NOMO-1 treated with dmso at 0.1 percent for 144 hours (cell line): ENCODE data around the gene ASTN1.

Experiments
- DNase-seq: peaks from one replicate; lab custom pipeline; 2025; ENCODE audit not compliant: unreplicated experiment; lab: John Stamatoyannopoulos, UW

Gene ASTN1

DNA sequence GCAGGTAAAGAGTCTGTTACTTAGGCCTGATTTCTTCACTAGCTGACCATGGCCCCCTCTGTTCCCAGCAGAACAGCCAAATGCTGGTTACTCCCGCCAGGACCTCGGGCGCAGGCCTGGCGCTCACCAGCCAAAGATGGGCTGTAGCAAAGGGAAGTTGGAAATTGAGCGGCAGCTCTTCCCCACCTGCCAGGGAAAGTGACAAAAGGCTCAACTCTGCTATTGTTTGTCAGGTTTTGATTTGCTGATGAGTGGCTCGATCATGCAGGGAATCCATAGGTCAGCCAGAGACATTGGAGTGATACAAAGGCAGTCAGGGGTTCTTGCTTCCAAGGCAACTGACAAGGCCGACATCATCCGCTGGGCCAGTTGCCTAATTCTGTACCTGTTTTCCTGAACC lies 120.1 kb downstream of the ASTN1 start:
- no peak for DNase-seq

DNA sequence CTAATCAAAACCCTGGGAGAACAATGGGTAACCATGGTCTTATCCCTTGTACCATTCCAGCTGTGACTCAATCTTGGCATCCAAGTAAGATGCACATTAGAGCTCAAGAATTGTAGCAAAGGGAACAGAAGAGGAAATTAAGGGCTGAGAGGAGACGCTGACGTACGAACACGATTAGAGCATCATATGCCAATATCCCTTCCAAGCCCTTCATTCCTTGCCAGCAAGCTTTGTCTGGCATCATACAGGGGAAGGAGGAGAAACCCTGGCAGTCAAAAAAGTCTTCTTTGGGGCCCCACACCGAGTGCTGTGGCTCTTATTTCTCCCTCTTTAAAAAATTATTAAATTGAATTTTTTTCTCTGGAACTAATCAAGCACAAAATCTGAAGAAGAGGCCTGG lies 120.9 kb downstream of the ASTN1 start:
- no peak for DNase-seq

DNA sequence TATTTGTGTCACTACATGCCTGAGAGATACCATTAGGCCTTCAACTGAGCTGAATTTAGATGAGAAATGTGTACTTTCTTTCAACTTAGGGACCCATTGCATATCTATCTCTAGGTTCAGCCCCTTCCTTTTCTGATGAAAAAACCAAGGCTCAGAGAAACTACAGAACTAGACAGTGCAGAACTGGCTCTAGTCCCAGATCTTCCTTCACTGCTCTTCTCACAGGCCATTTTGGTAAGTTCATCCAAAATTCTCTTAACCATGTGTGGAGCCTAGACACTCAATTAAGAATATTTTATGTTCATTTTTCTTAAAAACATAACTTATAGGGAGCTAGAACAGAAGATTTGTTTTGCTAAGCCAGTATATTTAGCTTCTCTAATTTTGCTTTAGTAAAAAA lies 128.9 kb downstream of the ASTN1 start:
- no peak for DNase-seq

GRCh38 chr1:177033628-177034027 lies 130.9 kb downstream of the ASTN1 start:
- no peak for DNase-seq

GRCh38 chr1:177032434-177032833 lies 132.1 kb downstream of the ASTN1 start:
- no peak for DNase-seq

DNA sequence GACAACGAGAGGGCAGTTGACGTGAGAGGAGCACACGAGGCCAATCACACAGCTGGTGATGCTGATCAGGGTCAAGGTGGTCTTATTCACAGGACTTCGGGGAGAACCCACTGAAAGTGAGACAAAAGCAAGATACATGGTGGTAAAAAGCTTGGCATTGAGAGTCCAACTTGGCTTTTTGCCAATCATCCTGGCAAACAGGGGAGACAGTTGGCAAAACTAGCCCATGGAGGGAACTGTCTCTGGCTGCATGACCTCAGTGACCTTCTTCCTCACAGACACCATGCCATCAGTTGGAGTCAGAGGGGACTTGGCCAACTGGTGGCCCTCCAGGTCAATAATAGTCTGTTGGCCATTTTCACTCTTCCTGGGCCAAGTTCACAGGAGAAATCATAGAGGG lies 139.9 kb downstream of the ASTN1 start:
- no peak for DNase-seq

- no peak for DNase-seq
These were observed 140.8 kb downstream of the ASTN1 start for GRCh38 chr1:177023726-177024125.

GRCh38 chr1:177023249-177023648 lies 141.3 kb downstream of the ASTN1 start:
- no peak for DNase-seq

DNA sequence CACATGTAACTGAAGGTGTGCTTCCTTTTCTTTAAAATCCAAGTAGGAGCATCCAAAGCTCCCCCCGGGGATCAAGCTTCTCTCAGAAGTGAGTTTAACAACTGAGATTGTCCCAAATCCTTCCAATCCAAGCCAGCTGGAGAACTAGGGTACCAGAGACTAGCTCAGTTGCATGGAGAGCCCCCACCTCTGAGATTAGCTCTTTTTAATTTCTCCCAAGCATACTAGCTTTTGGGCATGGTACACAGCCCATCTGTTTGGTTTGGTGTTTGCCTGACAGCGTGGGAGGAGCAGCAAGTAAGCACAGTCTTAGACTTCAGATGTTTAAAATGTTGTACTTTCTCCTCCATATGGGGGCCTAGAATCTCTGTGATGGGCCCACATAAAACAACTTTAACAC lies 142.8 kb downstream of the ASTN1 start:
- no peak for DNase-seq

DNA sequence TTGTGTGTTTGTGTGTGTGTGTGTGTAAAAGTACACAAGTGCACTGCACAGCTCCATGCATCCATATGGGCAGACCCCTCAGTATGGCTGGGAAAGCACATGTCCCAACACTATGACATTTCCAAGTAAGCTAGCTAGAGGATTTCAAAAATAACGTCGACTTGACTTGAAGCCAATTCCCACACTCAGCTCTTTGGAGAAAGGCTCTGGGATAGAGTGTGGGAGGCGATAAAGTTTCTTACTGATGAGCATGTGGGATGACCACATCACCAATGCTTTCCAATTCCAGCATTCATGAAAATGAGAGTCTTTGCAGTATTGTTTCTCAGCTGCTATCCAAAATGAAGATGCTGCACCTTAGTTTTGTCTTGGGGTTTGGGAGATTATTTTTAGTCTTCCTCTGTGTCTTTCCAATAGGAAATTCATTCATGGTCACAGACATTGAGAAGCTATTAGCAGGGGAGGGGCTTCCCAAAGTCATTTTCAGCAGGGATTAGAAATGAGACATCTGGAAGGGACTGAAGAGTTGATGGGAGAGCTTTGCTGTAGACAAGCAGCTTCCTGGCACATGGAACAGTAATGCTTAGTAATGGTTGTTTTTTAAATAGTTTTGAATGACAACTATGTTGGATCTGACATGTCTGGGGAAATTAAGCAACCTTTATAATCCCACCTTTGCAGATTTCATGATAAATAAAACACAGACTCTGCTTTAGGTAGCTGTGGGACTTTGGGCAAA lies 143.5 kb downstream of the ASTN1 start:
- DNase-seq: no peak

DNA sequence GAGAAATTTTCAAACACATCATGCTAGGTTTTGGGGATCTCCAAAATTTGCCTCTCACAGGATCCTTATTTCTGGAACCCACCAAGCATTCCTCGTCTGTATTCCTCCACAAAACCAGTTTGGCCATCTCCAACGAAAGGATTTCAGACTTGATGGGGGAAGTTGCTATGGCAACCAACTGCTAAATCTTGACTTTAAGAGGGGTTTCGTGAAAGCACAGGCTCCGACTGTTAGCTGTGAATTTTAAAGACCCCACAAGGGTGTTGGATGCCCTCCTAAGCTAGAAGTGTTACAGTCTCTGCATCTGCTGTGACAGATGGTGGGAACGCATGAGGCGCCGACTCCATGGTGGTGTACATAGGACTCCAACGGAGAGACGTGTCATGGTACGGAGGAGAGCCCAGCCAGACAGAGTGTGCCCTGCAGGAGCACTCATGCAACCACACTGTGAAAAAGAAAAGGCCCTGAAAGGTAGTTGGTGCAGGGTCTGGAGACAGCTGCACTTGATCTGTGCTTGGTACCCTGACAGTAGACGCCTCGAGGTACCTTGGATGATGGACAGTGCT lies 147.1 kb downstream of the ASTN1 start:
- DNase-seq: no peak

DNA sequence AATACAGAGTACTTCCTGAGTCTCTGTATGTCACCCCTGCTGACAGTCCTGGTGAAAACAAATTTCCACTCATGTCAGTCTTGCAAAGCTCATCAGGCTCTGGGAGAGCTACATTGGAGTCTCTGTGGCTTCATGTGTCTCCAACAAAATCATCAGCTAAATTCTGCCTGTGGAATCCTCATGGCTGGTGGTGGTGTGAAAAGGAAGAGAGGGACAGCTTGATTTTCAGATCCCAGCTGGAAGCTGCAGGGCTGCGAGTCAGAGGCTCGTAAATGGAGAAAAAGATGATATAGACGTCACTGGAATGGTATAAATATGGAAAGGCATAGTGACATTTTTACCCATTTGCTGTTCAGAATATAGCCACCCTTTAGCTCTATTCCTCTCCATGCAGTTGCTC lies 150.2 kb downstream of the ASTN1 start:
- DNase-seq: no peak

DNA sequence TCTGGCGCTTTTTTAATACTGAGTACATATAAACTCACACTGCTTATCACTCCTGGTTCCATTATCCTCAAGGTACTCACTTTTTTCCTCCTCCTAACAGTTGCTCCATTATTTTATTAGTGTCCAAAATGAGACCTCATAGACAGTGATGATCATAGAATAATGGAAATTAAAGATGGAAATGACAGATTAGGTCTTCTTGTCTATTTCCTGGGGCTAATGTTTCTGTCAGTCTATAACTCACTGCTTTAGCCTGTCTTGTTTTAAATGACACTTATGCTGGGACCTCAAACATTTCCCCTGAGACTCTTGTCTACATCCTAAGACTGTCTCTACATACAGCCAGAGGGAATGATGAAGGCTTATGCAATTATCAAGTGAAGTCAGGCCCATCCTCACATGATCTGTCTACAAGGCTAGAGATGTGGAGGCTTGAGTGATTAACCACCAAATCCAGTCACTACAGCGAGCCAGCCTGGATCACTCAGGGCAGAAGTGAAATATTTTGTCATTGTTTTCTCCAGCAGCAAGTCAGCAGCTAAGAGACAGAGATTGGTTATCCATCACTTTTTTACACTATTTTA lies 152.1 kb downstream of the ASTN1 start:
- no peak for DNase-seq

DNA sequence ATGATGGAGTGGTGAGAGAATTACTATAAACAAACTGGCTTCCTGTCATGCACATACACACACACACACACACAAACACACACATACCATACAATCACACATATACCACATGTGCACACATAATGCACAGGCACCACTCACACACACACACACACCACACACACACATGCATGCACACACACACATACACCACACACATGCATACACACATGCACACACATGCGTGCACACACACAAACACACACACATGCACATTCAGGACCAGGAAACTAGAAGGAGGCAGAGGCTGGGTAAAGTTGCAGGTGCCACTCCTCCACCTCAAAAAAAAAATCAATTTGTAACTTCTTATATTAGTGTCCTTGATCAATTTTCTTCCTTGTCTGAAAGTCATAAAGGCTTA lies 153.0 kb downstream of the ASTN1 start:
- DNase-seq: no peak

DNA sequence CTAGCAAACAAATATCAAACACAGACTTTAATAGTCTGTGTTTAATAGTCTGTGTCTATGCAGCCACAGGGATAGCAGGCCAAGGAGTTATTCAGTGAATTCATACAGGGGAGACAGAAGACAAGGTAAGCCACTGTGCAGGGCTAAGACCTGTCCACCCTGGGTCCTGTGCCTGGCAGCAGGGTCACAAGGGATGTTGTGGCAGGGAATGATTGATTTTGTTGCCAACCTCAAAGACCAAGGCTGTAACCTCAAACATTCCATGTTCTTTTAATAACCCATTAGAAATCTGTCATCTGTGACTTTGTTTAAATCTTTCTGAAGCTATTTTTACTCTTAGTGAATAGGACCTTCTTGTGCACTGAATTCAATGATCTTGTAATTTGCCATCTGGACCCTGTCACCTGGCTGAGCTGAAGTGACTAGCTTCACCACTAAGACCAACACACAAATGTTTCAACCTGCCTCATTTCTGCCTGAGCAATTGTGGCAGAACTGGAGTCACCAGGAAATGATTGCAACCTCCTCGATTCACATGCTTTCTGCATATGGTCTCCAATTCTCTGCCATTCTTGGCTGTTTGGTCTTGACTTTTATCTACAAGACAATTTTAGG lies 154.2 kb downstream of the ASTN1 start:
- DNase-seq: no peak

DNA sequence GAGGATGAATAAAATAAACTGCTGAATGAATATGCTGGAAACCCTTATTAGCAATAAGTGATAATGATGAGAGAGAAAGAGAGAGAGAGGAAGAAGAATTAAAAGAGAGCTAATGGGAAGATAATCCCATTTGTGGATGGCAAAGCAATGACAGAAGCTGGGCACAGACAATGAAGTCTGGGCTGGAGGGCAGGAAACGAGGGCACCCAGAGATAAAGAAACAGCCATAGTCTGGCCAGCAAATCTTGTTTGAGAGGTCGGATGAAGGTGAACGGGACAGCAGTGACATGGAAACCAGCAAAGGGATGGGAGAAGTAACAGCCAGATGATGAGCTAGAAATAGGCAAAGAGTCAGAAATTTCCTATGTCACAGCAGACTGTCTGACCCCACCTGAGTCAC lies 155.9 kb downstream of the ASTN1 start:
- no peak for DNase-seq

DNA sequence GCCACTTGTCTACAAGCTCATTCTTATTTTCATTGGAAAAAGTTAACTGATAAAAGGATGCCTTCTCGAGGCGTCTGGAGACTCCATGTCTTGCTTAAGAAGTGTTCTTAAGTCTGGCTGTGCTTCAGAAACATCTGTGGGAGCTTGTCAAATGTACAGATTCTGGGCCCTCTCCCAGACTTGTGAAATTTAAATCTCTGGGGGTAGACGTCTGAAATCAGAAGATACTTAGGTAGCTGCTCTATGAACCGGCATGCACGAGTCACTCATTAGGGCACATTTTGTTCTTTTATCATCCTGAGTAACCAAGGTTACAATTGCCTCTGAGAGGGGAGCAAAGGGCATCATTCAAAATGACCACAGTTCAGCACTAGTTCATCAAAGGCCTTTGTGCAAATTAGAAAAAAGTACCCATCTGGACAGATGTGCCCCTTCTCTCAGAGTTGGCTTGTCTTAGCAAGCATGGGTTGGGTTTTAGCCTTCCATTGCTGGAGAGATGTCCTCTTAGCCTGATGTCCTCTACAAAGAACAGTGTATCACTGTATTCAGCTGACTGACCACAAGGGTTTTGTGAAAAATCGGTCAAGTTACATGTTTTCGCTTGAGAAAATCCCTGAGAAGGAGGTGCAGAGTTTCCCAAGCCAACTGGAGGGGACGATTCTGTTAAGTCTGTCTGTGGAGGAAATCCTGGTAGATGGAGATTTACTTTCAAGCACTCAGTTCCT lies 156.9 kb downstream of the ASTN1 start:
- no peak for DNase-seq

DNA sequence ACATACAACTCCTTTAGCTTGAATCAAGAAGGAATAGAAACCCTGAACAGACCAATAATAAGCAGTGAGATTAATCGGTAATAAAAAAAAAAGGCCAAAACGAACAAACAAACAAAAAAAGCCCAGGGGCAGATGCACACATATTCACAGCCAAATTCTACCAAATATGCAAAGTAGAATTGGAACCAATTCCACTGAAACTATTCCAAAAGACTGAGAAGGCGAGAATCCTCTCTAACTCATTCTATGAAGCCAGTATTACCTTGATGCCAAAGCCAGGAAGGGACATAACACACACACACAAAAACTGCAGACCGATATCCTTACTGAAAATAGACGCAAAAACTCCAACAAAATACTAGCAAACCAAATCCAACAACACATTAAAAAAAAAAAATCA lies 161.6 kb downstream of the ASTN1 start:
- DNase-seq: no peak

- no peak for DNase-seq
These were observed 163.0 kb downstream of the ASTN1 start for GRCh38 chr1:177001556-177001955.

DNA sequence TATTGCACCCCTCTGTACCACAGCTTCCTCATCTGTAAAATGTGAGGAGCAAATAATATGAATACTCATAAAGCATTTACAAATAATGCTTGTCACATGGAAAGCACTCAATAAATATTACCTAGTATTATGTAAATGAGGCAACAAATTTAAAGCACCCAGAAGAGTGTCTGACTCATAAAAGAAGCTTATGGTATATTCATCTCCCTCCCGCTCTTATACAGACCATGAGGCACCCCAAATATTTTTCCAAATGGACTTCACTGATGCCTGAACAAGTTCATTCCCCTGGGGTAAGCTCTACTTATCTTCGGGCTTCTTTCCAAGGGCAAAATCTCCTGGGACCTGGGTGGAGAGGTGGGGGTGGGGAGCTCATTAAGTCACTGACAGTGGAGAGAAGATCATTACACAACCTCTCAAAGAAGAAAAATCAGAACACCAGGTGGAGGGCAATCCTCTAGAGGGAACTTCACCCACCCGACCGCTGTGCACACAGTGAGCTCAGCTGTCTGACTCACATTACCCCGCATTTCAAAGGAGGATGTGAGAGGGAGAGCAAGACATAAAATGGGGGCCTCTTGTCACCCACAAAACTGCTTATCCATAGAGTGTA lies 166.2 kb downstream of the ASTN1 start:
- DNase-seq: no peak

DNA sequence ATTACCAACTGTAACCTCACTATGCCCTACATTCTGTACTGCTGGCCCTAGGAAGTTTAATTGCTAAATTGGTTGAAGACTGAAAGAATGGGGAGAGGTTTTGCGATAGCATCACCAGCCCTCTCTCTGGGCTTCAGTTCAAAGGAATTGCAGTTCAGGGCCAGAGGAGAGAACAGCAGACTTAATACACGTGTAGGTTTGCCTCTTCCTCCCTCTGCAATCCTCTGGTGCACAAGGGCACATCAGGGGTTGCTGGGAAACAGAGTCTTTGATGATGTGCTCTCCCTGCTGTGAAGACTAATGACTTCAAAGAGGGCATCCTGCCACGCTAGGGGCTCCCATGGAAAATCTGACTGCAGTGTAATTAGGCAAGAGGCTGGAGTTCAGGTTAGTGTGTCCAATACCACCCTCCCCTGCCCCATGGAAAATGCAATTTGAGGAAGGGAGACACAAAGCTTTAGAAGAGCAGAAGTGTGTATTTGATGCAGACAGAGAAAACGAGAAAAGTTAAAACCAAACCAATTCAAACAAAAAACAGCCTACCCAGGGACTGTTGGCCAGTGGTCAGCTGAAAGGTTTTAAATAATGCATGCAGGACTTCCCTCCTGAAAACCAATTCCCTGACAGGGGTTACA lies 167.9 kb downstream of the ASTN1 start:
- DNase-seq: no peak
